HCT116 (cell line): Measurements from ENCODE around the gene EXOSC5. TPM values are rescaled to one million over a fixed set of nuclear protein-coding genes. Genes with fewer than 3 reads are reported as not detected.

Experiments
- ATAC-seq: fragments of 200-7000 bp; cut with Tn5 transposase; 2 replicates; pipeline ENCODE4 v1.9.1; 2020; ENCODE audit warnings: mild to moderate bottlenecking, moderate library complexity
- BruUV-seq: library from RNA; stranded (reverse); fragments of 400-500 nt; replicated peaks from 2 replicates; lab custom pipeline; 2021; lab: Mats Ljungman, UMichigan
- CTCF ChIA-PET: fragments of 300-600 bp; sonication (Branson Sonifier 250); formaldehyde crosslinking; loops from one replicate; lab custom pipeline; 2021; ENCODE audit warnings: antibody characterized with exemption; lab: Charles Lee
- POLR2A ChIA-PET: fragments of 300-600, 350-600 bp; sonication (Branson Sonifier 250); formaldehyde crosslinking; loops from one replicate; lab custom pipeline; 2021; ENCODE audit warnings: antibody characterized with exemption; lab: Charles Lee
- RAD21 ChIA-PET, 2 experiments: fragments of 300-600 bp; sonication (Branson Sonifier 250); formaldehyde crosslinking; loops; one replicate each; lab custom pipeline; 2023; ENCODE audit warnings: low total read pairs in 2 of 2; ENCODE audit not compliant: uncharacterized antibody in 2 of 2, unreplicated experiment in 2 of 2, low non-redundant PET in 1 of 2; lab: Charles Lee
- DNase-seq: peaks from one replicate; pipeline ENCODE4 v3.0.0-alpha.2; 2010; ENCODE audit warnings: low read depth, low spot score
- H2AFZ ChIP-seq: fragments of 200-600 bp; shearing (Covaris generic), sonication (generic); 2 replicates; pipeline ENCODE4 v1.6.1; 2017; ENCODE audit warnings: low read depth, mixed run types, mixed read lengths, antibody characterized with exemption, low read length; ENCODE audit not compliant: poor library complexity, severe bottlenecking
- H3K27ac ChIP-seq: 2 replicates; pipeline ENCODE4 v1.5.1; 2012; ENCODE audit warnings: low read depth, low read length
- H3K27me3 ChIP-seq: fragments of 200-600 bp; sonication (generic); 2 replicates; pipeline ENCODE4 v1.6.1; 2016; ENCODE audit warnings: mixed run types, low read length, mixed read lengths; ENCODE audit not compliant: insufficient read depth
- H3K36me3 ChIP-seq, 2 experiments: fragments of 200-500 bp in 1 of 2; fragments of 200-600 bp in 1 of 2; sonication (Bioruptor generic) in 1 of 2; sonication (generic) in 1 of 2; 2 replicates each; pipeline versions ENCODE4 v1.5.1 to v1.6.1; 2014 to 2016; ENCODE audit warnings: low read length in 2 of 2, inconsistent platforms in 1 of 2, mixed read lengths in 1 of 2, mixed run types in 1 of 2; ENCODE audit not compliant: insufficient read depth in 2 of 2, control insufficient read depth in 1 of 2
- H3K4me1 ChIP-seq, 2 experiments: fragments of 200-600 bp in 1 of 2; sonication (generic) in 1 of 2; 2 replicates each; pipeline versions ENCODE4 v1.5.1 to v1.6.1; 2012 to 2017; ENCODE audit warnings: low read length in 2 of 2, inconsistent platforms in 1 of 2, mild to moderate bottlenecking in 1 of 2, mixed read lengths in 1 of 2, mixed run types in 1 of 2, moderate library complexity in 1 of 2; ENCODE audit not compliant: insufficient read depth in 2 of 2, control insufficient read depth in 1 of 2
- H3K4me2 ChIP-seq: fragments of 200-600 bp; sonication (generic); 2 replicates; pipeline ENCODE4 v1.6.1; 2017; ENCODE audit warnings: mixed run types, low read length, mixed read lengths
- H3K4me3 ChIP-seq, 2 experiments: fragments of 200-600 bp in 1 of 2; sonication (generic) in 1 of 2; replicated peaks in 1 of 2; 2 replicates each; pipeline ENCODE4 v1.5.1; 2011 to 2016; ENCODE audit warnings: low read length in 2 of 2, control low read depth in 1 of 2, low read depth in 1 of 2, mild to moderate bottlenecking in 1 of 2, mixed read lengths in 1 of 2, mixed run types in 1 of 2
- H3K79me2 ChIP-seq: fragments of 200-600 bp; sonication (generic); 2 replicates; pipeline ENCODE4 v1.6.1; 2017; ENCODE audit warnings: mild to moderate bottlenecking, mixed run types, low read length, moderate library complexity, mixed read lengths; ENCODE audit not compliant: insufficient read depth
- H3K9ac ChIP-seq: fragments of 200-600 bp; sonication (generic); 2 replicates; pipeline ENCODE4 v1.6.1; 2016; ENCODE audit warnings: low read length, mixed read lengths
- H3K9me2 ChIP-seq: fragments of 200-600 bp; sonication (generic), shearing (Covaris generic); 2 replicates; pipeline ENCODE4 v1.6.1; 2017; ENCODE audit warnings: mixed run types, mild to moderate bottlenecking, moderate library complexity; ENCODE audit not compliant: insufficient read depth
- H3K9me3 ChIP-seq, 2 experiments: fragments of 200-500 bp in 1 of 2; fragments of 200-600 bp in 1 of 2; sonication (Bioruptor generic) in 1 of 2; sonication (generic) in 1 of 2; 2 replicates each; pipeline ENCODE4 v1.6.1; 2014 to 2017; ENCODE audit warnings: low read length in 2 of 2, mixed read lengths in 2 of 2, inconsistent platforms in 1 of 2, low read depth in 1 of 2, mild to moderate bottlenecking in 1 of 2, mixed run types in 1 of 2, moderate library complexity in 1 of 2; ENCODE audit not compliant: control insufficient read depth in 1 of 2, insufficient read depth in 1 of 2
- H4K20me1 ChIP-seq: fragments of 200-600 bp; sonication (generic), shearing (Covaris generic); 2 replicates; pipeline ENCODE4 v1.6.1; 2017; ENCODE audit warnings: mixed run types, mild to moderate bottlenecking, moderate library complexity; ENCODE audit not compliant: insufficient read depth
- CBX3 ChIP-seq: IDR thresholded peaks from 2 replicates; pipeline ENCODE4 v1.6.1; 2012; ENCODE audit warnings: low read depth
- CEBPB ChIP-seq: IDR thresholded peaks from 2 replicates; pipeline ENCODE4 v1.6.1; 2012; ENCODE audit warnings: low read depth
- ELF1 ChIP-seq: IDR thresholded peaks from 2 replicates; pipeline ENCODE4 v1.6.1; 2012; ENCODE audit warnings: low read depth, borderline replicate concordance
- EZH2 ChIP-seq: fragments of 200-600 bp; sonication (generic); IDR thresholded peaks from 2 replicates; pipeline ENCODE4 v1.6.1; 2017; ENCODE audit warnings: antibody characterized with exemption, mixed run types
- JUND ChIP-seq: IDR thresholded peaks from 2 replicates; pipeline ENCODE4 v1.6.1; 2012
- POLR2AphosphoS5 ChIP-seq: IDR thresholded peaks from 2 replicates; pipeline ENCODE4 v1.6.1; 2011; ENCODE audit warnings: mild to moderate bottlenecking, low read depth, low read length, moderate library complexity
- RAD21 ChIP-seq: IDR thresholded peaks from 2 replicates; pipeline ENCODE4 v1.6.1; 2012; ENCODE audit warnings: low read depth, mild to moderate bottlenecking
- SIN3A ChIP-seq: IDR thresholded peaks from 2 replicates; pipeline ENCODE4 v1.6.1; 2012; ENCODE audit warnings: low read depth
- SP1 ChIP-seq: IDR thresholded peaks from 2 replicates; pipeline ENCODE4 v1.6.1; 2012; ENCODE audit warnings: low read depth
- TCF7L2 ChIP-seq: IDR thresholded peaks from 2 replicates; pipeline ENCODE4 v1.7.0; 2011; ENCODE audit warnings: borderline replicate concordance, inconsistent platforms; ENCODE audit not compliant: insufficient read depth, insufficient read length; ENCODE audit errors: extremely low read depth
- YY1 ChIP-seq: IDR thresholded peaks from 2 replicates; pipeline ENCODE4 v1.6.1; 2011; ENCODE audit warnings: low read length, low read depth, moderate library complexity, mild to moderate bottlenecking; ENCODE audit not compliant: insufficient replicate concordance; ENCODE audit errors: extremely low read depth
- ZNF274 ChIP-seq: fragments of 200-500 bp; sonication (Bioruptor generic); IDR thresholded peaks from 2 replicates; pipeline ENCODE4 v1.6.1; 2014; ENCODE audit warnings: mild to moderate bottlenecking, low read depth, low read length, inconsistent platforms
- intact Hi-C: fragments of 100-400 bp; cut with micrococcal nuclease; formaldehyde crosslinking; loops from 2 replicates; pipeline ENCODE4 v1.10.0; 2022
- total RNA-seq: library from RNA; stranded (reverse); gene quantifications from one replicate; pipeline ENCODE4 v1.2.1, GENCODE V29; 2021; ENCODE audit not compliant: unreplicated experiment
- TF ChIP-seq, protein P1 (sequence below): IDR thresholded peaks from 2 replicates; pipeline ENCODE4 v1.6.1; 2012; ENCODE audit warnings: low read depth

Gene EXOSC5
- total RNA-seq, 1 experiment from 2014 or later: 57.5 TPM

DNA sequence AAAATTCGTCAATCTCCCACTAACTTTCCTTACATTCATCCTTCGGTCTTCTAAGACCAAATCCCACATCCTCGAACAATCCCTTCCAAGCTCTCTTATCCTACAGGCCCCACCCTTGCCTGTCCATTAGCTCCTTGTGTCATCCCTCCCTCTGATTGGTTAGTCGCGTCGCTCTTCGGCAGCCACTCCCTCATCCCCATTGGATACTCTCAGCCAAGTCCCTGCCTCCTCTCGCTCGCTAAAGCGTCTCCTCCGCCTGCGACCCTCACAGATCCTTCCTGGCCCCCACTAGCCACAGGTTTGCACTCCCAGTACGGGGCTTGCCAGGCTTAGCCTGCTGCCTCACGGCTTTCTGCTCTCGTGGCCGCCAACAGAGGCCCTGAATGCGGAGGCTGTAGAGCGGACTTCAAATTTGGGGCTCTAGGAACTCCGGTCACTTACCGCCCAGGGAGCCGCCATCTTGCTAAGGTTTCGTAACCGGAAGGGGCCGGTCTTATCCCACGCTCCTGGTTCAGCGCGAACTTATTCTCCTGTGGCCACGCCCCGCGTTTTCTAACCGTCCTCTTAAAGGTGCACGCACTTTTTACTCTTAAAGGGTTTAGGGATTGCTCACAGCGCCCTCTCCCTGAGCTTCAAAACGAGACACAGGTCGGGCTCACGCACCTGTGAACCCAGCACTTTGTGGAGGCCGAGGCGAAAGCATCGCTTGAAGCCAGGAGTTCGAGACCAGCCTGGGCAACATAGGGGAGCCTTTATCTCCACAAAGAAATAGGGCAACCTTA lies 42.5 kb upstream of the EXOSC5 start, which contains the start of gene DMAC2 (continued):
- peak; percentile 46 for TF ChIP-seq RAD21
- TF ChIP-seq EZH2: no peak
- peak; percentile 88 for TF ChIP-seq SP1
- TF ChIP-seq CEBPB: peak; percentile 94
- no peak for TF ChIP-seq TCF7L2

GRCh38 chr19:41437944-41438574 lies 40.9 kb upstream of the EXOSC5 start:
- H3K9me3 ChIP-seq: no peaks in the 10 kb centered on the region
- POLR2A ChIA-PET: interaction anchor here (1.0 kb wide), 1 partner anchor 9 kb away, joined by 4 read pairs; no protein-coding TSS in a partner anchor

More at GRCh38 chr19:41437944-41438574, 40.9 kb upstream of the EXOSC5 start:
- ATAC-seq (no peak), DNase-seq (no peak)
- Histone ChIP-seq H3K4me2 (peak overlapping the region; percentile 63), H2AFZ (no peak overlapping the region), H3K9ac (peak overlapping the region; percentile 85; the same call in 1 of the 2 replicates), H3K36me3 (peaks cover 0 to 4% of the 10 kb centered on the region in 2 experiments; a peak in 3 of 4 replicates), H4K20me1 (no peaks in the 10 kb centered on the region), H3K27ac (no peak overlapping the region), H3K27me3 (no peaks in the 10 kb centered on the region), H3K4me3 (peak overlapping the region in 1 of 2 experiments; percentile 96; a peak in 2 of 4 replicates), H3K4me1 (peaks cover 10 to 12% of the 10 kb centered on the region in 2 experiments)
- no TSS peak for BruUV-seq
- ChIA-PET CTCF (no interaction called here), RAD21 (no interaction called here)
- intact Hi-C loops: no loop called here
- no peak for TF ChIP-seq JUND
- TF ChIP-seq RAD21: no peak
- TF ChIP-seq ELF1: no peak
- no peak for TF ChIP-seq POLR2AphosphoS5
- no peak for TF ChIP-seq CBX3
- TF ChIP-seq, protein P1, sequence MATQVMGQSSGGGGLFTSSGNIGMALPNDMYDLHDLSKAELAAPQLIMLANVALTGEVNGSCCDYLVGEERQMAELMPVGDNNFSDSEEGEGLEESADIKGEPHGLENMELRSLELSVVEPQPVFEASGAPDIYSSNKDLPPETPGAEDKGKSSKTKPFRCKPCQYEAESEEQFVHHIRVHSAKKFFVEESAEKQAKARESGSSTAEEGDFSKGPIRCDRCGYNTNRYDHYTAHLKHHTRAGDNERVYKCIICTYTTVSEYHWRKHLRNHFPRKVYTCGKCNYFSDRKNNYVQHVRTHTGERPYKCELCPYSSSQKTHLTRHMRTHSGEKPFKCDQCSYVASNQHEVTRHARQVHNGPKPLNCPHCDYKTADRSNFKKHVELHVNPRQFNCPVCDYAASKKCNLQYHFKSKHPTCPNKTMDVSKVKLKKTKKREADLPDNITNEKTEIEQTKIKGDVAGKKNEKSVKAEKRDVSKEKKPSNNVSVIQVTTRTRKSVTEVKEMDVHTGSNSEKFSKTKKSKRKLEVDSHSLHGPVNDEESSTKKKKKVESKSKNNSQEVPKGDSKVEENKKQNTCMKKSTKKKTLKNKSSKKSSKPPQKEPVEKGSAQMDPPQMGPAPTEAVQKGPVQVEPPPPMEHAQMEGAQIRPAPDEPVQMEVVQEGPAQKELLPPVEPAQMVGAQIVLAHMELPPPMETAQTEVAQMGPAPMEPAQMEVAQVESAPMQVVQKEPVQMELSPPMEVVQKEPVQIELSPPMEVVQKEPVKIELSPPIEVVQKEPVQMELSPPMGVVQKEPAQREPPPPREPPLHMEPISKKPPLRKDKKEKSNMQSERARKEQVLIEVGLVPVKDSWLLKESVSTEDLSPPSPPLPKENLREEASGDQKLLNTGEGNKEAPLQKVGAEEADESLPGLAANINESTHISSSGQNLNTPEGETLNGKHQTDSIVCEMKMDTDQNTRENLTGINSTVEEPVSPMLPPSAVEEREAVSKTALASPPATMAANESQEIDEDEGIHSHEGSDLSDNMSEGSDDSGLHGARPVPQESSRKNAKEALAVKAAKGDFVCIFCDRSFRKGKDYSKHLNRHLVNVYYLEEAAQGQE: no peak
- no peak for TF ChIP-seq TCF7L2
- TF ChIP-seq SIN3A: no peak
- no peak for TF ChIP-seq YY1
- no peak for TF ChIP-seq ZNF274
- TF ChIP-seq, all 23 proteins: peak for 0
- peaks cover 17% of the 10 kb centered on the region for H3K79me2 ChIP-seq
- H3K9me2 ChIP-seq: no peaks in the 10 kb centered on the region
